Stimulated activated CD4-positive, alpha-beta T cell treated with anti-CD3 and anti-CD28 coated beads, Interleukin-1b, Interleukin-23, amount 100 ng/mL, for 4 hours (primary cell): ENCODE data around the gene CTSE.

Source experiments
- DNase-seq, 2 donors: peaks; one replicate each; pipeline ENCODE4 v3.0.0-alpha.2; 2020; ENCODE audit warnings: low read depth in 2 of 2

Gene CTSE

DNA sequence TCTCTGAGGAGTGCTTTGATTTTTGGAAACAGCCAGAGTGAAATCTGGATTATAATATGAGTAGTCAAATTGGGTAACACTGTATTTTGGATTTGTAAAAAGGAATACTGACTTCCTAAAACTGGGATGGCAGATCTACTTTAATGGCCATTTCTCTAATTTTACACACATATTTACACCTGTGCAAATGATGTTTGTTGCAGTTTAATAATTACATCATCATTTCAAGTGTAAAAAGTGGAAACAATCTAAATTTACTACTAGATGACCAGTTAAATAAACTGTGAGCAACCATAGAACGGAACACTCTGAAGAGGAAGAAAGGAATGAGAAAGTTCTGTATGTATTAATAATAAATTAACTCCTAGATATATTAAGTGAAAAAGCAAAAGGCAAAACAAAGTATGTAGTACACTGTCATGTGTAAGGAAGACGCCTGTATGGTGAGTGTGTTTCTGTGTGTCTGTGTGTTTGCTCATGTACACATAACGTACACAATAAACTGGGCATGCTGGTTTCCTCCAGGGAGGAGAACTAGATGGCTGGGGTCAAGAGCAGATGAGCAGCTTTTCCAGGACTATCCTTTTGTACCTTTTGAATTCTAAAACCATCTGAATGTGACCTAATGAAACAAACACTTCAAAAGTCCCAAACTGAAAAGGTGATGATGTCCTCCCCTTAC lies 26.4 kb upstream of the CTSE start:
- DNase-seq, result no peak

DNA sequence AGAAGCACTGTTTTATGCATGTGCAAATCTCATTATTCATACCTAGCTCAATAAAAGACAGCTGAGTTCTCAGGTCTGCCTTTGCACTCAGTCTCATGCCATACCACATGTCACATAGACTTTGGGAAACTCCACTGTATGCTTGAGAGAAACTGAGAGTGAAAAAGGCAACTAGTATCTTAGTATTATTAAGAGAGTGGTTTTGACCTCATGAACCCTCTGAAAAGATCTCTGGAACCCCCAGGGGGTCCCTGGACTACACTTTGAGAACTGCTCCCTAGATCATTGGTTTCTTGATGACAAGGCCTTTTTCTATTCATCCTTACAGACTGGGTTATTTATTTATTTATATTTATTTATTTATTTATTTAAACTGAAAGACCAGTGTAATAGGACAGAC lies 25.6 kb upstream of the CTSE start:
- no peak for DNase-seq

DNA sequence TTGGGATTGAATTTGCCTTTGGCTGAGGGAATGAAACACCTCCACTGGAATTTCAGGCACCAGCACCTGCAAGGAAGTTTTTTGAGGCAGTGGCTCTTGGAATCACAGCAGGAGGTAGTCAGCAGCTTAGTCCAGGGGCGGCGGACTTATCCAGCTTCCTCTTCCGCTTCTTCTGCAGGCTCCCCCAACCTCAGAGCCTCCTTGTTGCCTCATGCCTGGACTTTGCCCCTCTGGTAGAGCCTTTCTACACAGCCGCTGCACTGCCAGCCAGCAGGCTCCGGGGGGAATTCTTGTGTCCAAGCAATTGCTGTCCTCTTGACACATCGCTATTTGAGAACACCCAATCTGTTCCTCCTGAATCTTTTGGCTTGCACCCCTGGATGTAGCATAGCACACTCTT lies 24.9 kb upstream of the CTSE start:
- DNase-seq, result no peak

DNA sequence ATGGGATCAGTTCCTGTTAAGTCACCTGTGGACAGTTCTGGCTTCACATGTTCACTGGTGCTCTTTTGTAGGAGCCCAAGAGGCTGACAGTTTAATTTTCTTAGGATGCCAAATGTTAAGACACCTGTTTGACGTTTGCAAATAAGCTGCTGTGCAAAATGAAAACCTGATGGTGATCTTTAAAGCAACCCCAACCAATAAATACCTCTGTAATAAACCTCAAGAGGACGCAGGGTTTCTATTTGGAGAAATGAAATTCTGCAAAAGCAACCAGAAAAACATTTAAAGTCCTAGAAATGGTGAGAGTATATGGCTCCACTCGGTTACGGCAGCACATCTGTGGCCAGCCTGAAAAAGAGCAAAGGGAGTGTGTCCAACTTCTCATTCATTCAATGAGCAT lies 23.6 kb upstream of the CTSE start:
- DNase-seq, result no peak

DNA sequence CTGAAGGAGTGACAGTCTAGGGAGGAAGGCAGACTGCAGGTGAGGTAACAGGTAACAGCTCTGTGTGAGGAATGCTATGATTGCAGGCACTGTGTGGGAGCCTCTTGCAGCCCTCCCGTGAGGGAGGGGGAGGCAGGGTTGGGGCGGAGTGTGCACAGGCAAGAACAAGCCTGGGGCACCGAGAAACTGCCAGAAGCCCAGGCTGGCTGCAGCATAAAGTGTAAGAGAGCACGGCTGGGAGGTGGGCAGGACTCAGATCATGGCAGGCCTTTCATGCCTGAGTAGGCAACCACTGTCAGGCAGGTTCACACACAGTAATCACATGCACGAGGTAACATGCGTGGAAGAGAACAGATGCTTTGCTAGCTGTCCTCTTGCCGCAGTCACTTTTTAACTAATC lies 17.9 kb upstream of the CTSE start:
- DNase-seq, result no peak

DNA sequence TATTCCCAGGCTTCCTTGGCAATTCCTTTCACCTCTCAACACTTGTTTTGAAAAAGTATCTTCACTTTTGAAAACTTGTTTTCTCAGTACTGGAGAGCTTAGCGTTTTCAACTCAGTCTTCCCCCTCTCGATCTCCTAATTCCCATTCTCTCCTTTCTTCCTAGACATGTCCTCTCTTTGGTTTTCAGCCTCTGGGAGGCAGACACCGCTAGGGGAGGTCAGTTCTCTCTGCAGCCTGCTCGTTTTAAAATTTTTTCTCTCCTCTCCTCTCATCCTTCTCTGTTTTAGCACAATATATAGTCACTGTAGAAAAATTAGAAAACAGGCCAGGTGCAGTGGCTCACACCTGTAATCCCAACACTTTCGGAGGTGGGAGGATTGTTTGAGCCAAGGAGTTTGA lies 16.6 kb upstream of the CTSE start:
- no peak for DNase-seq

DNA sequence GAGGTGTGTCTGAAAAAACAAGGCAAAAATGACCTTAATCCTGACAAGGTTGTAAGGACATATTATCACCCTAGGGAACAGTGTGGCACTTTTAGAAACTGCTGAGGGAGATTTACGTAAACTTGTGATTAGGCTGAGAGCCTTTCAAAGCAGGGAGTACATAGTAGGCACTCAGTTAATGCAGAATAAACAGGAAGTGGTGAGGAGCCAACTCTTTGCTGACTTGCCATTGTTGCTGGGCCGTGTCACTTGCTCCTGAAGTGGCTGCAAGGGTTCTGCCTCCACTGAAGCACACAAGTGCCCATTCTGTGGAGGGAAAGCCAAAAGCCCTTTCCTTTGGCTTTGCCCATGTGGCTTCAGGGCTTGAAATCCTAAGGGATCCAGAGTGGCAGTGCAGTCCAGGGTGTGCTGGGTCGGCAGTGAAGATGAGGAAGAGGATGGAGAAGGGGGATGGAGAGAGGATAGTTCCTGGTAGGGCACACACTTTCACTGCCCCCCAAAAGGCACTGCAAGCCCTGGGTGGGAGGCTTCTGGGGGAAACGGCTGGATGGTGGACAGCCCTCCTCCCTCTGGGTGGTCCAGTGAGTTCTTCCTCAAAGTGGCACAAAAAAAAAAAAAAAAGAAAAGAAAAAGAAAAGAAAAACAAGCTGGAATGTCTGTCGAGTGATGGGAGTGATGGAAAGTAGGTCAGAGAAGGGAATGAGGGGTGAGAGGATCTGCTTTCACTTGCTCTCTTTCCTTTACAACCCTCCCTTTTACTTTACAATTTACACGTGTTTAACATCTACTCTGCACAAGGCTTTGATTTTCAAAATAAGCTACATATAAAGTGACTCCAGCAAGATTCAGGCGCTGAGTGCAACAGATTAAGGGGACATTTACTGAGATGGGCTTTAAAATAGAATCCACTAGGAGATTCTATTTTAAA lies 15.6 kb upstream of the CTSE start:
- no peak for DNase-seq

DNA sequence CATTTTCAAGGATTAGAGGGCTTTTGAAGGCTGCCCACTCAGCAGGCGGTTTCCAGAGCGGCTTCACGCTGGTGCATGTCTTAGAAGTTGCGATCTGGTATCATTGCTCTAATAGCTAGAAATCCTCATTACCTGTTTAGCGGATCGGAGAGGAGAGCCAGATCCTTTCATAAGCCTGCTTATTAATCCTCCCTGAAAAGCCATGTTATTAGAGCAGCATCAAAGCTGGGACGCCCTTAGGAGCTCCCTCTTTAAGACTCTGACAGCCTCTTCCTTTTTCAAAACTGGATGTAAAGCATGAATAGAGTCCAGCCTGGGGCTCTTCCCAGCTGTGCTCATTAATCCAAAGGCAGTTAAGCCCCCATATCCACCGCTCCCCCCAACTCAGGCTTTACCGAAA lies 13.9 kb upstream of the CTSE start:
- no peak for DNase-seq

DNA sequence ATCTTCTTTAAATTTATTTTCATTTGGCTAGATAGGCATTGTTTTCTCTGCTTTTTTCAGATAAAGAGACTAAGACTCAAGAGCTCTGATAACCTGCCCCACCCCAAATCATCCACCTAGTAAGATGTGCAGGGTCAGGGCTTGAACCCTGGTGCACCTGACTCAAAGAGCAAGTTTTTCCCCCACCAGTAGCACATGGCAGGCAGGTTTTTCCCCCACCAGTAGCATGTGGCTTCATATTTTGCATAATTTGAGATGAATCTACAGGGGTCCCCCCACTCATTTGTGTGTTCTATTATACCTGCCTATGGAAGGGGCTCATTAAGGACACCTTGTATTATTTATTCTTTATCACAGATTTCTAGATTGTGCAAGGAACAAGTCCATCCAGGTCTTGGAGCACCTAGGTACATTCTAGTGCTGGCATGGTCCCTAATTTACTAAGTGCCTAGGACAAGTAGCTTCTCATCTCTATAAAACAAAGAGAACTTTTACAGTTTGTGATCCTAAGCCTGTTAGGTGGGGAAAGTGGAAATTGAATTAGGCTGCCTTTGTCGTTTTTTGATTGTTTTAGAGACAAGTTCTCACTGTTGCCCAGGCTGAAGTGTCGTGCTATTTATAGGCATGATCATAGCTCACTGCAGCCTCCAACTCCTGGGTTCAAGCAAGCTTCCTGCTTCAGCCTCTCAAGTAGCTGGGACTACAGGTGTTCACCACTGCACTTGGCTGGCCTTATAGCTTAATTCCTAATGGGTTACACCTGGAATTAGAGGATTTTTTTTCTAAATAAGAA lies 13.2 kb upstream of the CTSE start:
- DNase-seq, result no peak

DNA sequence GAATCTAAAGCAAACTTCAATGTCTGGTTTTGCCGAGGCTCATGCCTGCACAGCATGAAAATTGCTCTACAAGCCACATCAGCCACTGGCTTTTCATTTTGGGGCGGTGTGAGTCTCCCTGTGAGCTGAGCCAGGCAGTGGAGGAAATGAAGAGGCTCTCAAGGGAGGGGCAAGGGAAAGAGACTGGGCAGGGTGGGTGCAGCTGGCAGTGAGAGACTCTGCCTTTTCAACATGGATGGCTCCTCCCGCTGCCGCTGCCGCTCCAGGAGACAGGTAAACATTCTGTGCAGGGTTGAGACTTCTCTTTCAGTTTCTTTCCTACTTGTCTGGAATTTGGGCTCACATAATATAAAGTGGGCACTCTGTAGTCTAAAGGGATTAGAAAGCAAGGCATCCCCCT lies 11.3 kb upstream of the CTSE start:
- no peak for DNase-seq

DNA sequence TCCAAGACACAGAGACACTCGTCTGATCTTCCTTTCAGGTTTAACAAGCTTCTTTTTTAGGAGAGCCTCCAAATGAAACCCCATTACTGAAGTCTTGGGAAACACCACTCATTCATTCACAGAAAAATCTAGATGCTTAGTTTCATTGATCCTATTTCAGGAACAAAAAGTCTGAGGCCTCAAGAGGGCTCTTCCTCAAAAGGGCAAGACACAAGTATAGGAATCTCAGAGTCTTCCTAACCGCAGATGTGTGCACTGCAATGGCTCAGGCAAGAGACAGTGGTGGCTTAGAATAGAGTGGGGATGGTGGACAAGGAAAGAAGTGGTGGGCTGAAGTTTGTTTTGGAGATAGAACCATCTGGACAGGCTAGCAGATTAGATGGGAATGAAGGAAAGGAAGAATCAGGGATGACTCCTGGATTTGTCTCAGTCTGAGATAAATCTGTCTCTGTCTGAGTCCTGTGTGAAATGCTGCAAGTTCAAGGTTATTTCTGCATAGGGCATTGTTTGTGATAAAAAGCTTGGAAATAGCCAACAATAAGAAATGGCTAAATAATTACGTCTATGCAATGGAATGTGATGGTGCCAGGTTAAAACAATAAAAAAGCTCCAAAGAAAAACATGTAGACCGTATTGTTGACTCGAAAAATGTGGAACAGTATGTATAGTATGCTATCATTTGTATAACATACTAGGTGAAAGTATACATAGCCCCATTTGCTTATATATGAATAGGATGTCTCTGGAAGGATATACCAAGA lies 8.9 kb upstream of the CTSE start:
- no peak for DNase-seq

DNA sequence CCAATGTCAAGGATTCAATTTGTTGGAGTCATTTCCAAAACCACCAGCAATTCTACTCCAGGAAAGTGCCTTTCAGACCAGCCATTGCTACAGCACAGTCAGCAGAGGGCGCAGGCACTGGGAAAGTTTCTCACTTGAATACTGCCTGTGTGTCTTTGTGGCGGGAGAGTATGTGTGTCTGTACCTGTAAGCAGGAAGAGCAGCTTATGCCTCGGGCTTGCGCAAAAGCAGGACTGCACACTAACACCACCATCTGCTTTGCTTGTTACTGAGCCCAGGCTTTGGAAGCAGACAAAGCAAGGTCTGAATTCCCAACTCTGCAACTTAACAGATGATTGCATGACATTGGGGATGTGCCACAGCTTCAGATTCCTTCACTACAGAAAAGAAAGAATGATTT lies 7.0 kb upstream of the CTSE start:
- DNase-seq, result peak; percentile 43 to 58

DNA sequence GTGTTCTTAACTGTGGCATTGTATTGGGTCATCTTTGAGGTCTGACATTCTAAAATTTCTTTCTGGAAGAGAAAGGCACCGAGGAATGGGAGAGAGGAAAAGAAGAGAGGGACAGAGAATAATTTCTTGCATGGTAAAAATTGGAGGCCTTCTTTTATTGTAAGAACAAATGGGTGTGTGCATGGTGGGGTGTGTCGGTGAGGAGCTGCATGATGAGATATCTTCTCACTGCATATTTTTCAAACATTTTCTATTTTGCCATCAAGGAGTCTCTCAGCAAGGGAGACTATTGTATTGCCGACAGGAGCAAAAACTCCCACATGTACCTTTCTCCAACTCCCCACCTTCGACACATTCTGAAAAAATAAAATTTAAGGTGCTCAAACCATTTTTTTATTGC lies 6.5 kb upstream of the CTSE start:
- DNase-seq, result no peak

DNA sequence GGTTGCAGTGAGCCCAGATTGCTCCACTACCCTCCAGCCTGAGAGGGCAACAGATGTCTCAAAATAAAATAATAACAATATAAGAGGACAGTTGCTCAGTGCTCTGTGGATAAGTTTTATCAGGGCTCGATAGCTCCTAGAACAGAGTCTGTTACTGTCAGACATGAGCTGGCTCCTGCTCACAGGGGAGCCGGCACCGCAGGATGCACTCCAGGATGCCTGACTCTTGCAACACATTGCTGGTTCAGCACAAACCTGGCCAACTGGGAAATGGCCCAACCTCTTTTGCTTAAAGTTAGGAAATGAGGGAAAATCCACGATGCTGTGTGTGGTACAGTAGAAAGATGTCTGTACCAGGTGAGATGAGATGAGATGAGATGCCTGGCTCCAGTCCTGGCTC lies 5.8 kb upstream of the CTSE start:
- no peak for DNase-seq

DNA sequence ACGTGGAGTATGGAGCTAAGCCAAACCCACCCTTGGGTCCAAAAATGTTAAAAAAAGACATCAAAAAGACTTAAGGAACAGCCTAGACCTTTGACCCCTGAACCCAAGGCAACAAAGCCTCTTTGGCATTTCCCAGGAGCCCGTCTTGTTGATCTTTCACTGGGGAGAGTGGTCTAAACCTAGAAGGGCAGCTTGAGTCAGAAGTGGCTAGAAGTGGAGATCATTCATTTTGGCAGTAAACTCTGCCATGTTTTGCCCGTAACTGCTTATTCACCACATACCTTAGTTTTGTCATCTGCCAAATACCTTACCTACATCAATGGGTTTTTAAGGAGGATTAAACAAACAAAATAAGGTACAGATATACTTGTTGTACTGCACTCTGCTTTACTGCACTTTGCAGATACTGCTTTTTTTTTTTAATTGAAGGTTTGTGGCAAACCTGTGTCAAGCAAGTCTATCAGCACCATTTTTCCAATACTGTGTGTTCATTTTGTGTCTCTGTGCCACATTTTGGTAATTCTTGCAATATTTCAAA lies 1.7 kb upstream of the CTSE start:
- no peak for DNase-seq

DNA sequence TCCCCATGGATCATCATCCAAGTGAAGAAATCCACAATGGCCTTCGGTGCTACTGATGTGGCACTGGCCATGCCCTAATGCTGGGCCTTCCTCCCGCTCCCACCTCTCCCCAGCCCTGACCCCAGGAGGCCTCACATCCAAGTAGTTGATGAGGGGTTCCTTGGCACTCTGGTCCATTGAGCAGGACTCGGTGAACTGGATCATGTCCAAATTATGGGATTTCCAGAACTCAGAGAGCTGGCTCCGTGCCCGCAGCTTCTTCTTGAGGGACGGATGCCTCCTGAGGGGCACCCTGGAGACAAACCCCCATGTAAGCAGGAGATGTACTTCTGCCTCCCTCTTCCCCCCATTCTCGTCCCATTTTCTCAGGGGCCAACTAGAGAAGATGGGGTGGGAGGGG lies 929 bp downstream of the CTSE start:
- DNase-seq, result no peak

DNA sequence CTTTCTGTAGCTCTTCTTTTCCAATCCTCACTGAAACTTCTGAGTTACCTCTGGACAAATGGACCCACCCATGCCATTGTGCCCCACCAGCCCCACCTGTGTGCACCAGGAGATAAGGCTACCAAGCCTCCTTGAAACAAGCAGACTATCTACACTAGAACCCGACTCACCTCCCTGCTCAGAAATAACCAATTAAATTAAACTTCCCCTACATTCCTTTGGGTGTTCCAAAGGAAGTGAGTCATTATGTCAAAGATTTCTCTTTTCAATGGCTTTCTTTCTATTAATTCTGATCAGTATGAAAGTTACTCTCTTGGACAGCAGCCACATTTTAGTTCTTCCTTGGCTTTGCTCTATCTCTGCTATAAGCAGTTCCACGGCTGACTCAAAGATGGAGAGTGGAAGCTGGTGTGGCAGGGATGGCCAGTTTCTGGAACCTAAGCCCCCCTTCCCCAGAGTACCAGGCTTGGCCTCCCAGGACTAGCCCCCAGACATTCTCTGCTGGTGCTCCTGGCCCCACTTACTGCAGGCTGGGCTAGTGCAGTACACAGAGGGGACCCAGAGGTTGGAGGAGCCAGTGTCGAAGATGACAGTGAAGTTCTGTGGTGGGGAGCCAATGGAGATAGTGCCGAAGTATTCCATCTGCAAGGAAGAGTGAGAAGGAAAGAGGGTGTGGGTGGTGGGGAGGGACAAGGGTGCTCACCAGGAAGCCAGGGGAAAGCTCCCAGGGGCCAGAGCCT lies 1.9 kb downstream of the CTSE start:
- no peak for DNase-seq

DNA sequence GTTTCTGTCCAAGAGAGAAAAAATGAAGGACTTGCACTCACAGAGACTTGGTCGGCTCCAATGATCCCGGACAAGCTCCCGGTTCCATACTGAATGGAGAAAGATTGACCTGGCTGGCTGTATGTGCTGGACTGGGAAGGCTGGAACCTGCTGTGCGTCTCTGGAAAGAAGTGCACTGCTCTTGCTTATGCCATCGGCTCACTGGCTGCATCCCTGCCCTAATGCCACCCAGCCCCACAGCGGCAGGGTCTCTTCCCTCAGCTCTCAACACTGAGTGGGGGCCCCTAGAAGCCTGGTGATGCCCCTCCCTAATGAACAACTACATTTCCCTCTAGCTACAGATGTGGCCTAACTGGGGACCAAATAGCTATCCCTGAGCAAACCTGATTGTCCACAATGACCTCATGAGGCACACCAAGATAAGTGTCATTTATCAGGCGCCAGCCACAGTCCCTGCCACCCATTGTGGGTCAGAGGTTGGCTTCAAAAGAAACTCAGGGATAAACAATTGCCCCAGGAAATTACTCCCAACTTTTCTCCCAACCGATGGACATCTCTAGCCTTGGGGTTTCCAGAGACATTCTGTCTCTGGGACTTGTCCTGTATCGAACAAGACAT lies 2.6 kb downstream of the CTSE start:
- DNase-seq, result no peak

DNA sequence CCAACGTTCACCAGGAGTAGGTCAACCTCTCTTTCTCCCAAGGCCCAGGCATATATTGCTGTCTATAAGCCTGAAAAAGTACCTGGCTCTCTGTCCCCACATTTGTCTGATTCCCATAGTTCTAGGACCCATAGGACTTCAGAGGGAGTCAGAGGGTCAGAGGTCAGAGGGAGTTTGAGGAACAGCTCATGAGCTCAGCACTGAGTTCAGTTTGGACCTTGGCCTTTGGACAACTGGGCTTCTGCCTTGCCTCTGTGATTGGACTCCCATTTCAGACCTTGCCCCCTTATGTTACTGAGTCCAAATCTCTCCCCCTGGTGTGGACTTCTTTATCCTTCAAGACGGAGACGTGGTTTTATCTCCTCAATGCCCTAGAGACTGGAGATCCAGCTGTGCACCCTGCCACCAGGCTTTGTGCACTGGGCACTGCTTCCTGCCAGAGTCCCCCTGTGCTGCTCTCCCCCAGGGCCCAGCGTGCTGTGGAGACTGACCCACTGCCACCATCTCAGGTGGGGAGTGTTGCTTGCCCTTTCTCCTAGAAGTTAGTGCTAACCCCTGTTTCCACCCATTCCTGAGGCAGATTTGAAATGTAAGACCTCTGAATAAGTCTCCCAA lies 3.2 kb downstream of the CTSE start:
- DNase-seq, result no peak

DNA sequence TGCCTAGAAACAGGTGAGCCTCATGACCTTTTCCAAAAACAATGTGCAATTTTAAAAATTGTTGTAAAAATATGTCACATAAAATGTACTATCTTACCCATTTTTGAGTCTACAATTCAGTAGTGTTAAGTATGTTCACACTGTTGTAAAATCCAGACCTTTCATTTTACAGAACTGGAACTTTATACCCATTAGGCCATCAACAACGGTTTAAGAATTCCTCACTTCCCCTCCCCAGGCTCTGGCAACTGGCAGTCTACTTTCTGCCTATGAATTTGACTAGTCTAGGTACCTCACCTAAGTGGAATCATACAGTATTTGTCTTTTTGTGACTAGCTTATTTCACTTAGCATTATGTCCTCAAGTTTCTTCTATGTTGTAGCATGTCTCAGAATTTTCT lies 8.6 kb downstream of the CTSE start:
- no peak for DNase-seq
